Stimulated activated CD4-positive, alpha-beta T cell treated with anti-CD3 and anti-CD28 coated beads, Interleukin-12 subunit alpha, Interleukin-12 subunit beta, amount 100 ng/mL, for 48 hours (primary cell): ENCODE measurements around the gene XPO4.
"Not testable (repeated sequence)": the region's sequence is repeated elsewhere in the genome, so short reads cannot be mapped to it uniquely, and the experiment has no call there.

ENCODE experiments used
- DNase-seq, 3 donors: peaks; one replicate each; pipeline ENCODE4 v3.0.0-alpha.2; 2020; ENCODE audit warnings: low read depth in 2 of 3, low spot score in 1 of 3

Gene XPO4

GRCh38 chr13:20891768-20892167, 10.8 kb downstream of the XPO4 start:
- no peak for DNase-seq

GRCh38 chr13:20891034-20891433, 11.5 kb downstream of the XPO4 start:
- DNase-seq = no peak

DNA sequence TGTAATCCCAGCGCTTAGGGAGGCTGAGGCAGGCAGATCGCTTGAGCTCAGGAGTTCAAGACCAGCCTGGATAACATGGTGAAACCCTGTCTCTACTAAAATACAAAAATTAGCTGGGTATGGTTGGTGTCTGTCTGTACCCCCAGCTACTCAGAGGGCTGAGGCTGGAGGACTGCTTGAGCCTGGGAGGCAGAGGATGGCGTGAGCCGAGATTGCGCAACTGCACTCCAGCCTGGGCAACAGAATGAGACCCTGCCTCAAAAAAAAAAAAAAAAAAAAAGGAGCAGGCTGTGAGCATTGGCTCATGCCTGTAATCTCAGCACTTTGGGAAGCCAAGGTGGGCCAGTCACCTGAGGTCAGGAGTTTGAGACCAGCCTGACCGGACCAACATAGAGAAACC, 12.0 kb downstream of the XPO4 start:
- DNase-seq = not testable (repeated sequence)

DNA sequence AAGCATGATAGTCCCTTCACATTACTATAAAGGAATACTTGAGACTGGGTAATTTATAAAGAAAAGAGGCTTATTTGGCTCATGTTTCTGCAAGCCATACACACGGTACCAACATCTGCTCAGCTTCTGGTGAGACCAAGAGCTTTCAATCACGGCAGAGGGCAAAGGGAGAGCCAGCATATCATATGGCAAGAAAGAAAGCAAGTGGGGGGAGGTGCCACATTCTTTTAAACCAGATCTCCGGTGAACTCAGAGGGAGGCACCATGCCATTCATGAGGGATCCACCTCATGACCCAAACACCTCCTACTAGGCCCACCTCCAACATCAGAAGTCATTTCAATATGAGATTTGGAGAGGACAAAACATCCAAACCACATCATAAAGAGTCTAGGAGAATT, 20.3 kb downstream of the XPO4 start:
- no peak for DNase-seq

GRCh38 chr13:20877902-20878301, 24.6 kb downstream of the XPO4 start:
- DNase-seq = no peak

- DNase-seq = not testable (repeated sequence)
Measured at GRCh38 chr13:20876802-20877201, 25.7 kb downstream of the XPO4 start.

DNA sequence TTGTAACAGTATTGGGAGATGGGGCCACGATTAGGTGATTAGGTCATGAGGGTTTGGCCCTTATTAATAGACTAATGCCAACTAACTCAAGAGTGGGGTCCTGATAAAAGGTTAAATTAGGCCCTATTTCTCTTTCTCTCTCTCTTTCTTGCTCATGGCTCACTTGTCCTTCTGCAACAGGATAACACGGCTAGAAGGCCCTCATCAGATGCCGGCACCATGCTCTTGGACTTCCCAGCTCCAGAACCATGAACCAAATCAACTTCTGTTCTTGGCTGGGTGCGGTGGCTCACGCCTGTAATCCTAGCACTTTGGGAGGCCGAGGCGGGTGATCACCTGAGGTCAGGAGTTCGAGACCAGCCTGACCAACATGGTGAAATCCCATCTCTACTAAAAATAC, 28.1 kb downstream of the XPO4 start:
- not testable (repeated sequence) for DNase-seq

DNA sequence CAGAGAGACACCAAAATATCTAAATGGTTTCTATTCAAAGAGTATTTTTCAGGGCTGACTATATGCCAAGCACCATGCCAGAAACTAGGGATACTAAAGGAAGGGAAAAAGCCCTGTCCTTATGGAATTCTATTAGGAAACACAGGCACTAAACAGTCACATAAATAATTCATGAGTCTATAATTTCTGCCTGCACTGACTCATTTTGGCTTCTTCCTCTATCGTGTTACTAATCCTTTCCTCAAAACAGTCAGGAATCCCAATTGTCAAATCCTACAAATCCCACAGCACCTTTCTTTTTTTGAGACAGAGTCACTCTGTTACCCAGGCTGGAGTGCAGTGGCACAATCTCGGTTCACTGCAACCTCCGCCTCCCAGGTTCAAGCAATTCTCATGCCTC, 29.2 kb downstream of the XPO4 start:
- no peak for DNase-seq

- DNase-seq = no peak
Measured at GRCh38 chr13:20870829-20871228, 31.7 kb downstream of the XPO4 start.

DNA sequence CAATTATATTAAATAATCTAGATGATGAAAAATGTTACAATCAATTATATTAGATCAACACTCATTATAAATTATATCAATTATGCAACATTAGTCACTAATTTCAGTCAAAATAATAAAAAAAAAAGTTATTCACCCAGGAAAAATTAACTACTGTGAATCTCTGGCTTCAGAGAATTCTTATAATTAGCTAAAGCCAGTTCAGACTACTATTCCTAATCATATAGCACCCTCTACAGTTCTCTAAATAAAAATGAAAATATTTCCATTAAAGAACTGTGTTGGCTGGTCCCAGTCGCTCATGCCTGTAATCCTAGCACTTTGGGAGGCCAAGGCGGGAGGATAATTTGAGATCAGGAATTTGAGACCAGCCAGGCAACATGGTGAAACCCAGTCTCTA, 33.0 kb downstream of the XPO4 start:
- DNase-seq = no peak

DNA sequence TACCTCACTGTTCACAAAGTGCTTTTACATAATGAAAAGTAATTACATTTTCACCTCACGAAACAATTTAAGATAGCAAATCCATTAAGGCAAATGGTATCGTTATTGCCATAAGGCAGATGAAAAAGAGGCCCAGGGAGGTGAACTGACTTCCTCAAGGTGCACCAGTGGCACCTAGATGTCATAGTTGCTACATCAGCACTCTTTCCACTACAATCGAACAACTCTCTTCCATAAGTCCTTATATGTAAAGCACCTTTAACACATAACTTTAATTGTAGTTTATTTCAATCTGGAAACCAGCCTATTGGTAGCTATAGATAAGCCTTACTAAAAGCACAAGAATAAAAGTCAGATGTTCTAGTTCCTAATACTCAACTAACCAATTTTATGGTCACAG, 35.1 kb downstream of the XPO4 start:
- no peak for DNase-seq

GRCh38 chr13:20861666-20862065, 40.9 kb downstream of the XPO4 start:
- DNase-seq = not testable (repeated sequence)

GRCh38 chr13:20860844-20861243, 41.7 kb downstream of the XPO4 start:
- DNase-seq = no peak

GRCh38 chr13:20856650-20857049, 45.9 kb downstream of the XPO4 start:
- DNase-seq = no peak

DNA sequence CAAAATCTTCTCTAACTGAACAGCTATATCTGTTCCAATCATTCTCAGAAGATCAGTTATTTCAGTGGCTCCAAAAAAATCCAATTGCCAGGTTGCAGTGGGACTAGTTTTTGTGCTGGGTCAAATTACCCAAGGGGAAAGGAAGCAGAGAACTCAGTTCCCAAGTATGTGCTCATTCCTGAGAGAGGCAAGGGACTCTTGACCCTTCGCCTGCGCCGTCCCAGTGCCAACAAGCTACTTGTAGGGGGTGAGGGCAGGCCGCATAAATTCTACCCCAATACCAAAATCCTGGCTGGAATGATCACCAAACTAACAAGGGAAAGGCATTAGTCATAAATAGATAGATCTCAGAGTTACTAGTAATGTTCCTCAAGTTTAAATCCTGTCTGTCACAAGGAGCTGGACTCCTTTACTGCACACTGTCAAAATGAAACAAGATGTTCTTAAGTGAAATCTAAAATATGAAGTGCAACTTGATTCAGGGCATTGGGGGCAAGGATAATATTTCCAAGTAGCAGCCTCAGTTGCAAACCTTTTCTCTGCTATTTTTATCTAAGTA, 50.6 kb downstream of the XPO4 start:
- no peak for DNase-seq

DNA sequence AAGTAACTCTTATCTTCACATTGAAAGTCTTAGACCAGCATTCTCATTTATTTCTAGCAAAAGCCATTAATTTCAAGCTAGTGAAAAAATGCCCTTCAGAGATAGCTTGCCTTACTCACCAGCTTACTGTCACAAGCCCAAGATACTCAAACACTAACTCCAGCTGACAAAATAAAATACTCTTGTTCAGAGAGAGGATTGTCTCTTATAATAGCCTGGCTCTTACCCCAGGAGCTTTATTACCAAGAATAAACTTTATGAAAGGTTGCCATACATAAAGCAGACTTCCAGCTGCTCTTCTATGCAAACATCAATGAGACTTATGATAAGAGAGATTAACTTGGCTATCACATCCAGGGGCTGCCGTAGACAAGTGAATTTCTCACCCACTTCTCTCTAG, 53.6 kb downstream of the XPO4 start:
- no peak for DNase-seq

DNA sequence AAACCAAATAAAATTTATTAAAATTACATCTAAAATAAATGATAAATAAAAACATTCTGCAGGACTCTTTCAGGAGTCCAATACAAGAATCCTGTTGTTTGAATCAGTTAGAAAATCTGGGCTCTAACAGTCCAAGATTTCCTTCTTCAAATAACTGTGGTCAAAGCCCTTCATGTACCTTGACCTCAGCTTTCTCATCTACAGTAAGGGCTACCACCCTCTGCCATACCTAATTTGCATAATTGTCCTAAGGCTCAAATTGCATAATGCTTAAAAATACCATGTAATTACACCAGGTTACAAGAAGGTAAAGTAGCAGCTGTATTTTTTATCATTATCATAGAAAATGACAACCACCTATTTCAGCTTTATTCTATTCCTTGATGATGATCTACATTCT, 54.3 kb downstream of the XPO4 start:
- no peak for DNase-seq

DNA sequence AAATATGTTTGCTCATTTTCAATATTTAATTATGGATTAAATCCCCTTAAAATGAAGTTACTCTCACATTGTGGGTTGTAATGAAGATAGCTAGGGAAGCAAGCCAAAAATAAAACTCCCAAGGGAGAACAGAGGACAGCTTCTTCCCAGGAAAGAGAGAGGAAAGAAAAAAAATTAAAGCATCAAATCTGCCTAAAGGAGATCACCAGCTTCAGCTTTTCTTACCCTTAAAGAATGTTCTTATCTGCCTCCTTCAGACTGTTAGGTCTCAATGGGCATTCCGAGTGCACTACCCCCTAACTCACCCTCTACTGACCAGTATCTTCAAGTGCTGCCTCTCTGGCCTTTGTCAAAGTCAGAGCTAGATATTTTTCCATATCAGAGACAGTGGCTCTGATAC, 55.2 kb downstream of the XPO4 start:
- DNase-seq = no peak

- no peak for DNase-seq
Measured at GRCh38 chr13:20843166-20843565, 59.4 kb downstream of the XPO4 start.

GRCh38 chr13:20840568-20840967, 62.0 kb downstream of the XPO4 start:
- DNase-seq = no peak

- DNase-seq = no peak
Measured at GRCh38 chr13:20833900-20834679, 68.5 kb downstream of the XPO4 start.

GRCh38 chr13:20832861-20833260, 69.7 kb downstream of the XPO4 start:
- DNase-seq = no peak

DNA sequence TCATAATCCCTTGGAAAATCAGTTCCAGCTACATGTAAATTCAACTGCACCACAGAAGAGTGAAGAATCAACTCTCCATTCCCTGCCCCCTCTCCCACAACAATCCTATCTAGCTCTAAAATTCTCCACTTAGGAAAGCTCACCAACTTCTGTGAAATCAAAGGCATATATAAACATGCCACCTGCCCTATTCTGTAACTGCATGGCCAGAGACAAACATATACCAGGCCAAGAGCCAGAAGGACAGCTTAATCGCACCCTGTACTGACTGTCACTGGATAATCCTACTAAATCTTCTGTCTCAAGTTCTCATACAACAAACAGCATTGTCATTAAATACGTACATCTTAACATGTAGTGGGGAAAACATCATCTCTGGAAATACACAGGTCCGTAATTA, 70.6 kb downstream of the XPO4 start:
- no peak for DNase-seq
